Testis (tissue), 3 donors: Measurements from ENCODE around the gene ABCC3. TPM values are rescaled to one million over a fixed set of nuclear protein-coding genes. Genes with fewer than 3 reads are reported as not detected.

Experiments used
- DNase-seq: peaks from one replicate; pipeline ENCODE4 v3.0.0-alpha.2; 2019
- H3K27ac ChIP-seq, 2 donors: fragments of 200-600 bp; sonication (generic); one replicate each; pipeline ENCODE4 v1.5.1; 2019
- H3K27me3 ChIP-seq: fragments of 200-600 bp; sonication (generic); one replicate; pipeline ENCODE4 v1.5.1; 2019
- H3K36me3 ChIP-seq: fragments of 200-600 bp; sonication (generic); one replicate; pipeline ENCODE4 v1.5.1; 2017; ENCODE audit warnings: low read depth; ENCODE audit errors: missing control alignments
- H3K4me1 ChIP-seq: fragments of 200-600 bp; sonication (generic); one replicate; pipeline ENCODE4 v1.5.1; 2019
- H3K4me3 ChIP-seq, 2 donors: fragments of 200-600 bp; sonication (generic); one replicate each; pipeline ENCODE4 v1.5.1; 2017 to 2019
- H3K9me3 ChIP-seq: fragments of 200-600 bp; sonication (generic); one replicate; pipeline ENCODE4 v1.5.1; 2017
- POLR2A ChIP-seq: fragments of 450-650 bp; IDR thresholded peaks from one replicate; pipeline ENCODE4 v1.6.1; 2017; ENCODE audit warnings: antibody characterized with exemption, mild to moderate bottlenecking, moderate library complexity
- WGBS, 2 donors: methylation state at CpG; one replicate each; pipeline ENCODE4 v1.1.5; 2018; 5-methylcytosine and 5-hydroxymethylcytosine counted together
- intact Hi-C: fragments of 100-400 bp; cut with DNase I; formaldehyde crosslinking; loops from one replicate; pipeline ENCODE4 v1.15.1; 2023; ENCODE audit warnings: low total_unique reads
- polyA plus RNA-seq: library from polyadenylated mRNA; stranded (reverse); fragments of 350-450 nt; fragmentation: Illumina TruSeq; extraction: RNeasy Lipid Tissue Mini Kit (QIAGEN cat#74804); gene quantifications from one replicate; pipeline ENCODE4 v1.2.3, GENCODE V29; 2014; ENCODE audit warnings: low read depth, low replicate concordance; ENCODE audit not compliant: insufficient read depth
- total RNA-seq, 2 donors: library from RNA; depleted of rRNA; stranded (reverse); fragments of >200 nt; gene quantifications; one replicate each; pipeline ENCODE4 v1.2.3, GENCODE V29; 2016
- TF ChIP-seq, protein P1 (sequence below), 3 experiments: fragments of 450-650 bp in 2 of 3; fragments of 200-600 bp in 1 of 3; sonication (generic) in 1 of 3; IDR thresholded peaks; one replicate each; pipeline ENCODE4 v1.5.1; 2016 to 2019; ENCODE audit warnings: antibody characterized with exemption in 3 of 3, mild to moderate bottlenecking in 2 of 3, moderate library complexity in 1 of 3

The ABCC3 gene
- total and polyA plus RNA-seq, 3 donors from 2014 or later: 10.0 to 15.4 (median 12.1) TPM

DNA sequence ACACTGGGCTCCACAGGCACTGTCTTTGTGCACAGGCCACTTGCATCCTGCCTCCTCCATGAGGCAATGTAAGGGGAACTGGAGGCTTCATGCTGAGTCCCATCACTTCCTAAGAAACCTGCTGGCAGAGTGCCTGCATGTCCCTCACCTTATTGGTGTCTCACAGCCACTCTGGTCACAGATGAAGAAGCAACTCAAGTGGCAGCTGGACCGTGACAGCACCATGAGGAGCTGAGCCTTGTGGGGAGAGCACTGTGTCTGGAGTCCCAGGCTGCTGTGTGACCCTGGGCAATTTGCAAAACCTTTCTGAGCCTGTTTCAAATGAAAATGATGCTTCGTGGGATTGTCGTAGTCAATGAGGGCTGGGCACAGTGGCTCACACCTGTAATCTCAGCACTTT, 53.6 kb downstream of the ABCC3 start:
- H3K4me3 ChIP-seq: no peak overlapping the region
- TF ChIP-seq POLR2A: no peak
- TF ChIP-seq, protein P1, sequence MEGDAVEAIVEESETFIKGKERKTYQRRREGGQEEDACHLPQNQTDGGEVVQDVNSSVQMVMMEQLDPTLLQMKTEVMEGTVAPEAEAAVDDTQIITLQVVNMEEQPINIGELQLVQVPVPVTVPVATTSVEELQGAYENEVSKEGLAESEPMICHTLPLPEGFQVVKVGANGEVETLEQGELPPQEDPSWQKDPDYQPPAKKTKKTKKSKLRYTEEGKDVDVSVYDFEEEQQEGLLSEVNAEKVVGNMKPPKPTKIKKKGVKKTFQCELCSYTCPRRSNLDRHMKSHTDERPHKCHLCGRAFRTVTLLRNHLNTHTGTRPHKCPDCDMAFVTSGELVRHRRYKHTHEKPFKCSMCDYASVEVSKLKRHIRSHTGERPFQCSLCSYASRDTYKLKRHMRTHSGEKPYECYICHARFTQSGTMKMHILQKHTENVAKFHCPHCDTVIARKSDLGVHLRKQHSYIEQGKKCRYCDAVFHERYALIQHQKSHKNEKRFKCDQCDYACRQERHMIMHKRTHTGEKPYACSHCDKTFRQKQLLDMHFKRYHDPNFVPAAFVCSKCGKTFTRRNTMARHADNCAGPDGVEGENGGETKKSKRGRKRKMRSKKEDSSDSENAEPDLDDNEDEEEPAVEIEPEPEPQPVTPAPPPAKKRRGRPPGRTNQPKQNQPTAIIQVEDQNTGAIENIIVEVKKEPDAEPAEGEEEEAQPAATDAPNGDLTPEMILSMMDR (IDR thresholded peaks at IDR 0.05): no peak
- WGBS, 2 donors: 98 to 100% methylated on average over 3 of the region's 3 CpGs
- no peak overlapping the region for H3K27ac ChIP-seq
- H3K9me3 ChIP-seq: no peaks in the 10 kb centered on the region
- H3K4me1 ChIP-seq: peaks cover 38% of the 10 kb centered on the region
- no peaks in the 10 kb centered on the region for H3K27me3 ChIP-seq
- no peaks in the 10 kb centered on the region for H3K36me3 ChIP-seq
- DNase-seq: no peak
- intact Hi-C loops: loop anchor here (10.0 kb wide), 1 partner anchor 53 kb away; the partner anchor contains the start of gene ABCC3

DNA sequence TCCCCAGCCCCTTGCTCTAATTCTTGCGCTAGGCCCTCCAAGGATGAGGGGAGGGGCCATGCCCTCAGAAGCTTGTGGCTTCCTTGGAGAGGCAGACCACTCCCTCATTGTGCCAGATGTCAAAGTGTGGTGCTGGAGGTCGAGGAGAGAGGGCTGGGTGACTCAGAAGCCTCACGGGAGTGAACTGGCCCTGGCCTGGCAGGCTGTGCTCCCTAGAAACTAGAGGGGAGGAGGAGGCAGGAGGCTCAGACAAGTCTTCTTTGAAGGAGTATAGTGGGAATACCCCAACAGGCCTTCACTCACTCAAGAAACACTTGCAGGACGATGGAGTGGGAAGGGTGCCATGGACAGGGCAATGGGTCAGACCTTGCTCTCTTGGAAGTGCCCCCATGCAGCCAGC, 54.6 kb downstream of the ABCC3 start:
- peaks cover 37% of the 10 kb centered on the region for H3K4me1 ChIP-seq
- H3K9me3 ChIP-seq: no peaks in the 10 kb centered on the region
- no peak overlapping the region for H3K4me3 ChIP-seq
- DNase-seq: no peak
- intact Hi-C loops: loop anchor here (10.0 kb wide), 1 partner anchor 54 kb away; the partner anchor contains the start of gene ABCC3
- H3K27ac ChIP-seq: no peak overlapping the region
- TF ChIP-seq, protein P1 (IDR thresholded peaks at IDR 0.05): no peak
- TF ChIP-seq POLR2A: no peak
- whole genome bisulfite sequencing, 2 donors: 49 to 66% methylated on average over 2 to 4 of the region's 4 CpGs
- H3K27me3 ChIP-seq: no peaks in the 10 kb centered on the region
- H3K36me3 ChIP-seq: no peaks in the 10 kb centered on the region

DNA sequence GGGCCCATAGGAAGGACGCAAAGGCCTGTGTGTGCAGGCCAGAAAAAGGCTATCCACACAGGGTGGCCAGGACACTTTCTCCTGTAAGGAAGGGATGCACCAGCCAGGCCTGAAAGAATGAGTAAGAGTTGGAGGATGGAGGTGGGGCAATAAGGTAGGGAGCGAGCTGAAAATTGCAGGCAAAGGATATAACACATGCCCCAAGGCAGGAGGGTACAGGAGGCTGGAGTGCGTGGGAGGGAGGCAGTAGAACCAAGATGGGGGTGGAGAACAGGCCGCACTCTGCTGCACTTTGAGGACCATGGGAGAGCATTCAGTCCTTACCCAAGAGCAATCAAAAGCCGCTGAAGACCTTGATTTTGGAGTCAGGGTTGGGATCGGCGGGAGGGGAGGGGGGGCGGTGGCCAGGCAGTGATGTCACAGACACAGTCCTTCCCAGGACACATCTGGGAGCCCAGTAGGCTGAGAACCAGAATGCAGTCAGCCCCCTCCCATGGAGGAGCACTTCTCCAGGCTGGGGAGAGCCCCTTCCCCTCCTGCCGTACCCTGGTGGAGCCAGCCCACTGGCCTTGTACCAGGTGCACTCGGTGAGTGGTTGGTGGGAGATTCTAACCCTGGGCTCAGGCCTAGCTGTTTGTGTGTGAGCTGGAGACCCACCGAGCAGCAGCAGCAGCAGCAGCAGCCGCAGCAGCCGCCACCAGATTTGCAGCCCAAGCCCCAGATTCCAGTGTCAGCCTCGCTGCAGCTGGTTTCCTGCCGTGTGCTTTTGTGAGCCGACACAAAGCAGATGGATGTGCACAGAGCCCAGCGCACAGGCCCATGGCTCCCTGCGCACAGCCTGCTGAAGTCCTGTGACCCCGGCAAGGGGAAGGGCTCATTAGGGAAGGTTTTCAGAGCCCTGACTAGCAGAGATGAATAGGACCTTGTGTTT, 55.5 kb downstream of the ABCC3 start:
- no peak overlapping the region for H3K4me3 ChIP-seq

DNA sequence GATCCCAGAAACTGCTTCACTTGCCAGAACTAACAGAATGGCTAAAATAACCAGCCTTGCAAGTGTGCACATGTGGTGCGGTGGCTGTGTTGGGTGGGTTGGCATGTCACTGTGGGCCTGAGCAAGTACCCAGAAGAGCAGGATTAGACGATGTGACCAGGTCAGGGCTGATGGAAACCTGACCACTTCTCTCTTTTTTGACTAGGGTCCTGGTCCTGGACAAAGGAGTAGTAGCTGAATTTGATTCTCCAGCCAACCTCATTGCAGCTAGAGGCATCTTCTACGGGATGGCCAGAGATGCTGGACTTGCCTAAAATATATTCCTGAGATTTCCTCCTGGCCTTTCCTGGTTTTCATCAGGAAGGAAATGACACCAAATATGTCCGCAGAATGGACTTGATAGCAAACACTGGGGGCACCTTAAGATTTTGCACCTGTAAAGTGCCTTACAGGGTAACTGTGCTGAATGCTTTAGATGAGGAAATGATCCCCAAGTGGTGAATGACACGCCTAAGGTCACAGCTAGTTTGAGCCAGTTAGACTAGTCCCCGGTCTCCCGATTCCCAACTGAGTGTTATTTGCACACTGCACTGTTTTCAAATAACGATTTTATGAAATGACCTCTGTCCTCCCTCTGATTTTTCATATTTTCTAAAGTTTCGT, 56.3 kb downstream of the ABCC3 start:
- Histone ChIP-seq H3K4me1 (peaks cover 32% of the 10 kb centered on the region), H3K4me3 (no peak overlapping the region), H3K27me3 (no peaks in the 10 kb centered on the region), H3K27ac (no peak overlapping the region), H3K36me3 (no peaks in the 10 kb centered on the region), H3K9me3 (no peaks in the 10 kb centered on the region)
- intact Hi-C loops: no loop called here
- 69 to 77% methylated on average over 9 of the region's 9 CpGs for WGBS, 2 donors
- no peak for TF ChIP-seq POLR2A
- TF ChIP-seq, protein P1 (IDR thresholded peaks at IDR 0.05): no peak
- no peak for DNase-seq

More for the DNA sequence above, 55.5 kb downstream of the ABCC3 start:
- no peak for TF ChIP-seq POLR2A
- TF ChIP-seq, protein P1 (IDR thresholded peaks at IDR 0.05): no peak
- intact Hi-C loops: loop anchor here (10.0 kb wide), 1 partner anchor 55 kb away; the partner anchor contains the start of gene ABCC3
- Histone ChIP-seq H3K27ac (no peak overlapping the region), H3K27me3 (no peaks in the 10 kb centered on the region), H3K4me1 (peaks cover 32% of the 10 kb centered on the region), H3K9me3 (no peaks in the 10 kb centered on the region), H3K36me3 (no peaks in the 10 kb centered on the region)
- WGBS, 2 donors: 57 to 64% methylated on average over 11 to 19 of the region's 19 CpGs
- no peak for DNase-seq
